Naive thymus-derived CD4-positive, alpha-beta T cell (primary cell): ENCODE measurements around the gene SKIC3. TPM values are rescaled to one million over a fixed set of nuclear protein-coding genes. Genes with fewer than 3 reads are reported as not detected.

Source experiments
- ATAC-seq: fragments of 150-1000 bp; cut with Tn5 transposase; 2 replicates; pipeline ENCODE4 v1.10.0; 2021; ENCODE audit warnings: mild to moderate bottlenecking, moderate library complexity
- CTCF ChIA-PET: fragments of 350-600 bp; sonication (Branson Sonifier 250); formaldehyde crosslinking; loops from one replicate; lab custom pipeline; 2021; ENCODE audit warnings: antibody characterized with exemption; lab: Charles Lee
- POLR2A ChIA-PET: fragments of 350-600 bp; sonication (Branson Sonifier 250); formaldehyde crosslinking; loops from one replicate; lab custom pipeline; 2021; ENCODE audit warnings: antibody characterized with exemption, inconsistent platforms; lab: Charles Lee
- DNase-seq, 9 donors: peaks; one replicate each; pipeline versions ENCODE4 v3.0.0 to v3.0.0-alpha.2; 2020 to 2022; ENCODE audit warnings: mixed read lengths in 1 of 9
- H3K27ac ChIP-seq: one replicate; pipeline ENCODE4 v1.7.0; 2013; ENCODE audit warnings: mild to moderate bottlenecking, low read depth, low read length, moderate library complexity
- H3K27me3 ChIP-seq, 2 donors: one replicate each; pipeline ENCODE4 v1.7.0; 2013; ENCODE audit warnings: low read length in 2 of 2, mild to moderate bottlenecking in 2 of 2, moderate library complexity in 2 of 2; ENCODE audit not compliant: control insufficient read depth in 2 of 2, insufficient read depth in 2 of 2
- H3K36me3 ChIP-seq, 3 experiments: 1 replicate in 2 of 3; 2 replicates in 1 of 3; pipeline ENCODE4 v1.7.0; 2013; ENCODE audit warnings: low read length in 3 of 3, mild to moderate bottlenecking in 3 of 3, moderate library complexity in 1 of 3; ENCODE audit not compliant: insufficient read depth in 3 of 3, control insufficient read depth in 2 of 3
- H3K4me1 ChIP-seq, 2 donors: one replicate each; pipeline ENCODE4 v1.7.0; 2013; ENCODE audit warnings: low read length in 2 of 2, mild to moderate bottlenecking in 2 of 2, moderate library complexity in 1 of 2; ENCODE audit not compliant: control insufficient read depth in 2 of 2, insufficient read depth in 2 of 2
- H3K4me3 ChIP-seq: 2 replicates; pipeline ENCODE4 v1.7.0; 2013; ENCODE audit warnings: mild to moderate bottlenecking, low read length
- H3K9me3 ChIP-seq, 3 experiments: 1 replicate in 2 of 3; 2 replicates in 1 of 3; pipeline ENCODE4 v1.7.0; 2013; ENCODE audit warnings: low read length in 3 of 3; ENCODE audit not compliant: control insufficient read depth in 2 of 3
- H3K27ac Mint-ChIP-seq, 9 donors: one replicate each; pipeline ENCODE4 v1.8.0; 2020 to 2022; ENCODE audit warnings: mixed read lengths in 9 of 9, mild to moderate bottlenecking in 8 of 9, moderate library complexity in 5 of 9, inconsistent platforms in 2 of 9
- H3K27me3 Mint-ChIP-seq, 5 donors: one replicate each; pipeline ENCODE4 v1.8.0; 2021 to 2022; ENCODE audit warnings: mixed read lengths in 5 of 5, mild to moderate bottlenecking in 1 of 5
- H3K36me3 Mint-ChIP-seq, 5 donors: one replicate each; pipeline ENCODE4 v1.8.0; 2020 to 2022; ENCODE audit warnings: mixed read lengths in 5 of 5, mild to moderate bottlenecking in 3 of 5, inconsistent platforms in 1 of 5
- H3K4me1 Mint-ChIP-seq, 7 donors: one replicate each; pipeline ENCODE4 v1.8.0; 2020 to 2022; ENCODE audit warnings: mixed read lengths in 7 of 7, mild to moderate bottlenecking in 3 of 7, inconsistent platforms in 1 of 7
- H3K4me3 Mint-ChIP-seq, 10 donors: one replicate each; pipeline ENCODE4 v1.8.0; 2020 to 2022; ENCODE audit warnings: mild to moderate bottlenecking in 10 of 10, mixed read lengths in 10 of 10, moderate library complexity in 6 of 10, inconsistent platforms in 2 of 10
- H3K9me3 Mint-ChIP-seq, 11 donors: one replicate each; pipeline ENCODE4 v1.8.0; 2020 to 2022; ENCODE audit warnings: mixed read lengths in 11 of 11, mild to moderate bottlenecking in 4 of 11, inconsistent platforms in 1 of 11, moderate library complexity in 1 of 11
- intact Hi-C, 2 donors: fragments of 100-400 bp; cut with micrococcal nuclease; formaldehyde crosslinking; loops; one replicate each; pipeline ENCODE4 v1.15.1; 2023
- polyA plus RNA-seq, 2 donors: library from polyadenylated mRNA; unstranded; fragments of 300-500 nt; fragmentation: Illumina TruSeq; gene quantifications; one replicate each; pipeline ENCODE4 v1.2.3, GENCODE V29; 2021
- total RNA-seq, 6 experiments: library from RNA in 5 of 6; stranded (reverse) in 5 of 6; gene quantifications; 1 replicate in 5 of 6; 2 replicates in 1 of 6; pipeline ENCODE4 v1.2.3 and lab custom pipeline; 2021 to 2026

The SKIC3 gene
- total and polyA plus RNA-seq, 7 experiments from 2014 or later, result 27.6 to 103 (median 75.0) TPM

GRCh38 chr5:95563367-95563766 is 8.6 kb upstream of the SKIC3 start:
- ChIA-PET POLR2A (no interaction called here), CTCF (no interaction called here)
- ATAC-seq, result no peak
- peaks cover 5 to 30% (median 25%) of the 10 kb centered on the region in 5 donors for H3K36me3 Mint-ChIP-seq
- Histone ChIP-seq H3K27me3 (no peaks in the 10 kb centered on the region), H3K36me3 (peaks cover 0 to 10% (median 2%) of the 10 kb centered on the region in 3 experiments), H3K4me1 (no peaks in the 10 kb centered on the region), H3K27ac (no peak overlapping the region), H3K4me3 (no peak overlapping the region), H3K9me3 (no peaks in the 10 kb centered on the region)
- H3K9me3 Mint-ChIP-seq, result peaks cover 0 to 4% (median 0%) of the 10 kb centered on the region in 11 donors
- H3K4me1 Mint-ChIP-seq, result peaks cover 3 to 24% (median 19%) of the 10 kb centered on the region in 7 donors
- intact Hi-C loops, result no loop called here
- H3K27ac Mint-ChIP-seq, result no peak overlapping the region
- no peak for DNase-seq
- no peaks in the 10 kb centered on the region for H3K27me3 Mint-ChIP-seq
- no peak overlapping the region for H3K4me3 Mint-ChIP-seq

- Histone ChIP-seq H3K4me3 (no peak overlapping the region), H3K4me1 (no peaks in the 10 kb centered on the region), H3K27me3 (no peaks in the 10 kb centered on the region), H3K9me3 (no peaks in the 10 kb centered on the region), H3K36me3 (no peaks in the 10 kb centered on the region), H3K27ac (no peak overlapping the region)
- ChIA-PET POLR2A (no interaction called here), CTCF (no interaction called here)
- Mint-ChIP-seq H3K27ac (no peak overlapping the region), H3K4me3 (no peak overlapping the region), H3K9me3 (peaks cover 0 to 4% (median 0%) of the 10 kb centered on the region in 11 donors), H3K4me1 (peaks cover 5 to 30% (median 19%) of the 10 kb centered on the region in 7 donors), H3K27me3 (no peaks in the 10 kb centered on the region), H3K36me3 (peaks cover 2 to 20% (median 16%) of the 10 kb centered on the region in 5 donors)
- intact Hi-C loops, result no loop called here
- ATAC-seq, result no peak
- no peak for DNase-seq
Observed at GRCh38 chr5:95562282-95562681, 7.5 kb upstream of the SKIC3 start.

- peaks cover 20 to 21% of the 10 kb centered on the region in 2 donors for H3K4me1 ChIP-seq
- Mint-ChIP-seq H3K36me3 (peaks cover 0 to 6% (median 2%) of the 10 kb centered on the region in 5 donors), H3K9me3 (peaks cover 0 to 5% (median 0%) of the 10 kb centered on the region in 11 donors), H3K27ac (no peak overlapping the region), H3K4me1 (peaks cover 13 to 37% (median 28%) of the 10 kb centered on the region in 7 donors), H3K27me3 (peaks cover 0 to 2% (median 0%) of the 10 kb centered on the region in 5 donors), H3K4me3 (no peak overlapping the region)
- H3K27me3 ChIP-seq, result no peaks in the 10 kb centered on the region
- DNase-seq (no peak), ATAC-seq (no peak)
- H3K27ac ChIP-seq, result no peak overlapping the region
- intact Hi-C loops, result loop anchor here in 1 of 2 donors (5.0 to 10.0 kb wide), 5 partner anchors 264 to 1257 kb away; partner anchors contain the start of genes GLRX, KIAA0825 and SLF1
- CTCF ChIA-PET, result interaction anchor here (1.2 kb wide), 1 partner anchor 10 kb away, joined by 7 read pairs; no protein-coding TSS in a partner anchor
- H3K36me3 ChIP-seq, result peaks cover 0 to 3% (median 0%) of the 10 kb centered on the region in 3 experiments
- H3K4me3 ChIP-seq, result no peak overlapping the region
- POLR2A ChIA-PET, result interaction anchor here (1.4 to 1.6 kb wide), 2 partner anchors 62 to 89 kb away, joined by 3 read pairs; partner anchors contain the start of gene RFESD
- no peaks in the 10 kb centered on the region for H3K9me3 ChIP-seq
Observed at GRCh38 chr5:95557841-95558240, 3.1 kb upstream of the SKIC3 start.

GRCh38 chr5:95555553-95555952 is 776 bp upstream of the SKIC3 start:
- peak overlapping the region; percentile 90 to 100 (median 96) for H3K4me3 Mint-ChIP-seq
- CTCF ChIA-PET, result interaction anchor here (1.0 to 1.6 kb wide), 2 partner anchors 76 to 91 kb away, joined by 6 to 12 read pairs; partner anchors contain the start of gene RFESD
- no peak for DNase-seq
- H3K27me3 Mint-ChIP-seq, result peaks cover 0 to 2% (median 0%) of the 10 kb centered on the region in 5 donors
- Histone ChIP-seq H3K36me3 (peaks cover 0 to 8% (median 0%) of the 10 kb centered on the region in 3 experiments), H3K27ac (peak overlapping the region; percentile 83), H3K27me3 (no peaks in the 10 kb centered on the region), H3K9me3 (no peaks in the 10 kb centered on the region), H3K4me1 (peaks cover 20 to 27% of the 10 kb centered on the region in 2 donors), H3K4me3 (peak overlapping the region; percentile 71)
- no peak for ATAC-seq
- POLR2A ChIA-PET, result interaction anchor here (0.9 to 2.1 kb wide), 8 partner anchors 9 to 255 kb away, joined by 3 to 25 read pairs (median 4); partner anchors contain the start of genes GPR150 and RFESD
- intact Hi-C loops, result loop anchor here (1.0 to 10.0 kb wide), 20 partner anchors 65 to 1259 kb away; partner anchors contain the start of genes GLRX (in 2 of the 2), RFESD (in 2 of the 2), ELL2 (in 1 of the 2) and ERAP1 (in 1 of the 2)
- H3K9me3 Mint-ChIP-seq, result peaks cover 0 to 5% (median 0%) of the 10 kb centered on the region in 11 donors
- H3K36me3 Mint-ChIP-seq, result peaks cover 0 to 18% (median 11%) of the 10 kb centered on the region in 5 donors
- H3K27ac Mint-ChIP-seq, result peak overlapping the region; percentile 92 to 98 (median 94)
- H3K4me1 Mint-ChIP-seq, result peaks cover 26 to 60% (median 46%) of the 10 kb centered on the region in 7 donors

- peaks cover 26 to 72% (median 53%) of the 10 kb centered on the region in 7 donors for H3K4me1 Mint-ChIP-seq
- ChIA-PET CTCF (interaction anchor here (1.0 to 1.6 kb wide), 2 partner anchors 77 to 92 kb away, joined by 6 to 12 read pairs; partner anchors contain the start of gene RFESD), POLR2A (interaction anchor here (0.5 to 2.1 kb wide), 7 partner anchors 11 to 294 kb away, joined by 3 to 25 read pairs (median 8); partner anchors contain the start of genes GPR150 and RFESD)
- H3K4me3 Mint-ChIP-seq, result peak overlapping the region; percentile 90 to 100 (median 96)
- H3K4me1 ChIP-seq, result peaks cover 20 to 27% of the 10 kb centered on the region in 2 donors
- intact Hi-C loops, result loop anchor here (1.0 to 10.0 kb wide), 16 partner anchors 78 to 1629 kb away; partner anchors contain the start of genes CAST (in 2 of the 2), KIAA0825 (in 2 of the 2), RIOK2 (in 2 of the 2) and SLF1 (in 2 of the 2)
- no peak for DNase-seq
- no peaks in the 10 kb centered on the region for H3K9me3 ChIP-seq
- ATAC-seq, result peak; percentile 44
- peaks cover 0 to 24% (median 16%) of the 10 kb centered on the region in 5 donors for H3K36me3 Mint-ChIP-seq
- peaks cover 0 to 5% (median 0%) of the 10 kb centered on the region in 11 donors for H3K9me3 Mint-ChIP-seq
- H3K36me3 ChIP-seq, result peaks cover 0 to 12% (median 7%) of the 10 kb centered on the region in 3 experiments
- H3K27ac Mint-ChIP-seq, result peak overlapping the region; percentile 92 to 98 (median 94)
- peaks cover 0 to 2% (median 0%) of the 10 kb centered on the region in 5 donors for H3K27me3 Mint-ChIP-seq
- H3K27ac ChIP-seq, result peak overlapping the region; percentile 83
- no peaks in the 10 kb centered on the region for H3K27me3 ChIP-seq
- H3K4me3 ChIP-seq, result peak overlapping the region; percentile 71
Observed at GRCh38 chr5:95554331-95554646, 488 bp downstream of the SKIC3 start.

- Mint-ChIP-seq H3K4me1 (peaks cover 25 to 61% (median 43%) of the 10 kb centered on the region in 7 donors), H3K36me3 (peaks cover 0 to 42% (median 28%) of the 10 kb centered on the region in 5 donors), H3K27ac (no peak overlapping the region), H3K27me3 (no peaks in the 10 kb centered on the region), H3K4me3 (no peak overlapping the region), H3K9me3 (no peaks in the 10 kb centered on the region)
- H3K27me3 ChIP-seq, result no peaks in the 10 kb centered on the region
- no peak overlapping the region for H3K4me3 ChIP-seq
- no peak overlapping the region for H3K27ac ChIP-seq
- peaks cover 7 to 13% of the 10 kb centered on the region in 2 donors for H3K4me1 ChIP-seq
- DNase-seq, result no peak
- H3K9me3 ChIP-seq, result no peaks in the 10 kb centered on the region
- POLR2A ChIA-PET, result no interaction called here
- CTCF ChIA-PET, result no interaction called here
- peaks cover 9 to 42% (median 16%) of the 10 kb centered on the region in 3 experiments for H3K36me3 ChIP-seq
- ATAC-seq, result no peak
- intact Hi-C loops, result no loop called here
Observed at GRCh38 chr5:95549030-95549429, 5.7 kb downstream of the SKIC3 start.
